CD4-positive, alpha-beta T cell treated with Interferon alpha-2 for 1 hour (primary cell): ENCODE data around the gene RBM14.
"Not testable (repeated sequence)": the region's sequence is repeated elsewhere in the genome, so short reads cannot be mapped to it uniquely, and the experiment has no call there.

ENCODE experiments used
- DNase-seq, 2 donors: peaks; one replicate each; pipeline ENCODE4 v3.0.0-alpha.2; 2020 to 2022

Gene RBM14

GRCh38 chr11:66638177-66639065, 22.0 kb downstream of the RBM14 start, which contains the start of gene RBM4:
RBM4 (plus strand) TSS chr11:66638703; CDS start chr11:66639712, 1,009 bp downstream.
- DNase-seq, result peak; percentile 98 to 99

DNA sequence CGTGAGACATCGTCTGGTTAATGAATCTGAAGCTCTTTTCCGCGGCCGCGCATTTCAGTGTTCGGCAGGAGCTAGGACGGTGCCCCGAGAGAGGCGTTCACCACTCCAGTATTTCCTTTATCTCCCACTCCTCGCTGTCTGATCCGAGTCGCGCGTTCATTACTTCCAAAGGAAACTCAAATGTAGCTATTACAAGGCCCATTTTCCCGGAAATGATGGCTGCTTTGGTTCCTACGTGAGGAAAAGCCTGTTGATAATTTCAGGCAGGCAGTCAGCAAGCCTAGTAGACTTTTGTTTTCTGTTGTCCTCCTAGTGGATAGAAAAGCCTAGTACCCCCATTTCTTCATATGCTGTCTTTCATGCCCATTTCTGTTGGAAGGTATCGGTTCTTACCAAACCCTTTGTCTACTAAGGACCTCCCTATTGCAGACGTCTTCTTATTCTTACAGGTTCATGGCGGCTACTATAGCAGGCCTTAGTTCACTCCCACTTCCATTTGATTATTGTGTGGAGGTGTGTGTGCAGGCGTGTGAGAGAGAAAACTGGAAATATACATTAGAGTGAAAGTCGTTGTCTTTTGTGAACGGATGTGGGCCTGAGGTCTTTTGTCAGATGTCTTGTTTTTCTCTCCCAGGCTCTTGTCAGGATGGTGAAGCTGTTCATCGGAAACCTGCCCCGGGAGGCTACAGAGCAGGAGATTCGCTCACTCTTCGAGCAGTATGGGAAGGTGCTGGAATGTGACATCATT, 22.8 kb downstream of the RBM14 start:
- DNase-seq, result peak; percentile 44 to 77

GRCh38 chr11:66639814-66640340, 23.4 kb downstream of the RBM14 start:
- DNase-seq, result not testable (repeated sequence)

GRCh38 chr11:66641834-66642233, 25.4 kb downstream of the RBM14 start:
- no peak for DNase-seq

GRCh38 chr11:66643745-66644437, 27.5 kb downstream of the RBM14 start:
- no peak for DNase-seq

GRCh38 chr11:66646828-66647227, 30.4 kb downstream of the RBM14 start:
- no peak for DNase-seq

DNA sequence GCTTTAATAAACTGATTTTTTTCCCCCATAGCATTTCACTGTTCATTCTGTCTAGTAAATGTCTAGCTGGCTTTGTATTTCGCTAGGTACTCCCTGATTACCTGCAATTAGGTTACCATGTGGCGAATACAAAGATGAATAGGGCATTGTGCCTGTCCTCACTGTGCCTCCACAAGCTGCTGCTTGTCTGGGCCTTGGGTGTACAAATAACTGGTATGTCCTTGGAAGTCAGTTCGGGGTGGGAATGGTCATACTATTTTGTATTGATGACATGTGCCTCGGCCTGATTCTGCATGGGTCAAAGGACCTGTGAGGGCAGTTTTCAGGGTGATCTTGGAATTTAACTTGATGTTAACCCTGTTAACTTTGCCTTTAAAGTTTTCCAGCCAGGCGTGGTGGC, 33.5 kb downstream of the RBM14 start:
- DNase-seq, result no peak

DNA sequence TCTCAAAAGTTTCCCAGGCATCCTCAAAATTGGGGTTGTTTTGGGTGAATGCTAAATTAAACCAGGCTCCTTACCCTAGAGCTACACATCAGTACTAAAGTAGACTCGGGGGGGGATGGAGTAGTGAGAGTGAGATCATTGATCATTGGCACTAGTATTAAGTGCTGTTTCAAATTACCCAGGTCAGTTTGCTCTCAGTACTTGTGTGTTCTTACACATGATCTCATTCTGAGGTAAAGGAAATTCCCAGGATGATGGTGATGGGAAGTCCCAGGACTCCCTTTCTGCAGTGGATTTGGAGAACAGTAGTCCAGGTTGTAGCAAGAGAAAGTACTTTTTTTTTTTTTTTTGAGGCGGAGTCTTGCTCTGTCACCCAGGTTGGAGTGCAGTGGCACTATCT, 34.6 kb downstream of the RBM14 start:
- DNase-seq, result no peak

DNA sequence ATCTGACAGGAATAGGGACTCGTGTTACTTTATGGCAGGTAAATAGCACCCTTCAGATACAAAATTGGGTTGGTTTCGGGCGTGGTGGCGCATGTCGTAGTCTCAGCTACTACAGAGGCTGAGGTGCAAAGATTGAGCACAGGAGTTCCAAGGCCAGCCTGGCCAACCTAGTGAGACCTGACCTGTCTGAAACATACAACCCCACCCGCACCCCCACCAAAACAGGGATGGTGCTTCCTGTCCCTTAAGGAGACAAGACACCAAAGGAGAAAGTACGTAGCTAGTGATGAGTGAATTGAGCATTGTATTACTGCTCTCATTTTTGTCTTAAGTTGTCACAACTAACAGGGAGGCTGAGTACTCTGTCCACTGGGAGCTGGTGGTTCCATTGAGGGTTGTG, 36.2 kb downstream of the RBM14 start:
- no peak for DNase-seq

DNA sequence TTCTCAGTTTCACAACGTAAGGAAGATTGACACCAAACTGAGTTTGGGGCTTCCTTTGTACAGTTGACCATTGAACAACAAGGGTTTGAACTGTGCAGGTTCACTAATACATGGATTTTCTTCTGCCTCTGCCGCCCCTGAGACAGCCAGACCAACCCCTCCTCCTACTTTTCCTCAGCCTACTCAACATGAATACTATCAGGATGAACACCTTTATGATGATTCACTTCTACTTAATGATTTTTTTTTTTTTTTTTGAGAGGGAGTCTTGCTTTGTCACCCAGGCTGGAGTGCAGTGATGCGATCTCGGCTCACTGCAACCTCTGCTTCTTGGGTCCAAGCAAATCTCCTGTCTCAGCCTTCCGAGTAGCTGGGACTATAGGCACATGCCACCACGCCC, 36.7 kb downstream of the RBM14 start:
- no peak for DNase-seq

DNA sequence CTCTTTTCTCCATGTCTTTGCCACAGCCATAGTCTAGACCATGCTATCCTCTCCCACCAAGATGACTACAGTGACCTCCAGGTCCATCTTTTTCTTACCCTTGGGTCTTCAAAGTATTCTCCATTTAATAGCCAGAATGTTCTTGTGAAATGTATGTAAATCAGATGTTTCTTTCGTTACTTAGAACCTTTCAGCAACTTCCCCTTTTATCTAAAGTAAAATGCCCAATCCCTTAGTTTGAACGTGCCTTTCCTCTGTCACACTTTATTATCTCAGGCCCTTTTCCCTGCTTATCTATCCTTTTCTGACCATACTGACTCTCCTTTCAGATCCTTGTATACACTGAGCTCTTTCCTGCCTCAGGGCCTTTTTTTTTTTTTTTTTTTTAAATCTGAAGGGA, 43.3 kb downstream of the RBM14 start:
- no peak for DNase-seq

DNA sequence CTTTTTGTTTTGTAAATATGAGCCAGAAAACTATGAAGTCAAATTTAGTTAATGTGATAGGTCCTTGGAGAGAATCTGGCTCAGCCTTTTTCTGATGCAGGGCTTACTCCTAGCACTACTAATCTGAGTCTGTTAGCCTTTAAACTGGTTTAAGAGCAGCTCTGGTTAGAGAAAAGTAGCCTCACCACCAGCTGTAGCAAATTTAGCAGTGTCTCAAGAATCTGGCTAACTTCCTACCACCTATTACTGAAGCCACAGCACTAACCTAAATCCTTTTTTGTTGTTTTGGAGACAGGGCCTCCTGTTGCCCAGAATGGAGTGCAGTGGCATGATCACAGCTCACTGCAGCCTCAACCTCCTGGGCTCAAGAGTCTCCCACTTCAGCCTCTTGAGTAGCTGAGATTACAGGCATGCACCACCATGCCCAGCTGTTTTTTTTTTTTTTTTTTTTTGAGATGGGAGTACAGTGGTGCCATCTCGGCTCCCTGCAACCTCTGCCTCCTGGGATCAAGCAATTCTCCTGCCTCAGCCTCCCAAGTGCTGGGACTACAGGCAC, 47.4 kb downstream of the RBM14 start:
- DNase-seq, result no peak

- no peak for DNase-seq
These were observed 48.9 kb downstream of the RBM14 start for GRCh38 chr11:66665369-66665768.

DNA sequence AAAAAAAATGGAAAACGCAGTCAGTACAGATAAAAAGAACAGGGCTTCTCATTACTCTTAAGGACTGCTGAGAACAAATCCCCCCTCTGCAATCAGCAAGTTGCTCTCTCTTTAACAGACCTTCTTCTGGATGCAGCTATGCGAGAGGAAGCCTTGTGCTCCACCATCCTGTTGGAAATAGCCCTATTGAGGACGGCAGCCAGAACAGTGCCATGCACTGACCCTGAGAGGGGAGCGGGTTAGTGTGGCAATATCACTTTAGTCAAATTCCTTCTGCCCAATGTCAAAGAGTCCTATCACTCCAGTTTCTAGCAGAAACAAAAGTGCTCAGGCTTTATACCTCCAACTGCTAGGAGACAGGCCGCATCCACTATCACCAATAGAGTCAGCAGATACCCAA, 54.4 kb downstream of the RBM14 start:
- no peak for DNase-seq

DNA sequence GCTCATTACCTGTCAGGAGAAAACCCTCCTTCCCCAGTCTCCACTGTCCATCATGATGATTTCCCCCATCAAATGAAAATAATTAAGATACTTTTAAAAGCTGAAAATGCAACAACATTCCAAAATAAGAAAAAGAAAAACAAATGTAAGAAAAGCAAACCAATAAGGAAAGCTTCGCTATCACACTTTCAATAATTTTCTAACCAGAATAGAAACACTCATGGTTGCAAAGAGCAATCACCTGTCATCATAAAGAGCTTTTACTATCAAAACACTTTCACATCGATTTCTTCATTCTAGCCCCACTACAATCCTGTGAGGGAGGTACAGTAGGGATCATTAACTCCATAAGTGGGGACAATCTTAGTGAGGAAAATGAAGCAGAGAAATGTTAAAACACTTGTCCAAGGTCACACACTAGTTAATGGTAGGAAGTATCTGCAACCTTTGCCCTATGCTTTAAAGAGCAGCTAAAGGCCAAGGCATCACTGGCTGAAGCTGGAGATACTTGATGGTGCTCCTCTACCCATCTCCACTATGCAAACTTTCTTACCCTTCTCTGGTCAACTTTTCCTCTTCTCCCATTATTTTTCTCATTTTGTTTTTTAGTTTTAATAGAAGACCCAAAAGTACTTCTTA, 58.7 kb downstream of the RBM14 start:
- no peak for DNase-seq

DNA sequence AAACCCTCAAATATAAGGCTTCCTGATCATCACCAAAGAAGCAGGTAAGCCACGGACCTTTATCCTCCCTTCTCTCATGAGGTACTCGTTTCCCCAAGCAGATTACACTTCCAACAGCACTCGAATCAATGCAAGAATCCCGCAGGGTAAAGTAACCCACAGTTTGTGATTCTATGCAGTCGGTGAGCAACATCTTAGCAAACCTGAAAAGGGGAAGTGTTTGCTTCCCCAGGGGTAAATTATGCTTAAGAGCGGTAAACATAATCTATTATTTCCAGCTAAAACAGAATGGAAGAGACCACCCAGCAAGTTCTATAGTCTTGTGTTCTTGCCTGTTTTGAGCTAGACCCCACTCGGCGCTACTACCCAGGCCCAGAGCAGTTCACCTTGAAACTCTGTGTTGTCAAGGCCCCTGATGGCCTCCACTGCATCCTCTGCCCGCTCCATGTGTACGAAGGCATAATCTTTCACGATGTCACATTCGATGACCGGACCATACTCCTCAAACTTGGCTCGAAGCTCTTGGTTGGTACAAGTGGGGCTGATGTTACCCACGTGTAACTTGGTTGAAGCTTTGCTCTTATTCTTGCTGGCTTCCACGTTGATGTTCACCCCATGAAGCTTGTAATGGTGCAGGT, 60.0 kb downstream of the RBM14 start:
- no peak for DNase-seq
